SK-N-SH treated with all-trans-retinoic acid at 6 μM for 48 hours (cell line): ENCODE results near the gene ANXA3.

Source experiments
- ATAC-seq: fragments of 200-7000 bp; cut with Tn5 transposase; 3 replicates; pipeline ENCODE4 v1.9.1; 2020; ENCODE audit warnings: mild to moderate bottlenecking, moderate library complexity
- BACH2 ChIP-seq: fragments of 250-450 bp; sonication (Bioruptor Pico); IDR thresholded peaks from 2 replicates; pipeline ENCODE4 v1.9.0; 2021; ENCODE audit warnings: mild to moderate bottlenecking, borderline replicate concordance
- CREB5 ChIP-seq: fragments of 250-450 bp; sonication (Bioruptor Pico); IDR thresholded peaks from 2 replicates; pipeline ENCODE4 v1.5.1; 2020; ENCODE audit warnings: low read depth, mild to moderate bottlenecking, moderate library complexity
- CSDC2 ChIP-seq: fragments of 250-450 bp; sonication (Bioruptor Pico); IDR thresholded peaks from 2 replicates; pipeline ENCODE4 v1.5.0; 2020; ENCODE audit warnings: mild to moderate bottlenecking, moderate library complexity
- CSRNP3 ChIP-seq: fragments of 250-450 bp; sonication (Bioruptor Pico); IDR thresholded peaks from 2 replicates; pipeline ENCODE4 v1.5.1; 2021; ENCODE audit warnings: mild to moderate bottlenecking, moderate library complexity
- ISL1 ChIP-seq: fragments of 250-450 bp; sonication (Bioruptor Pico); IDR thresholded peaks from 2 replicates; pipeline ENCODE4 v2.1.2; 2022; ENCODE audit warnings: mild to moderate bottlenecking, moderate library complexity
- OSR1 ChIP-seq: fragments of 250-450 bp; sonication (Bioruptor Pico); IDR thresholded peaks from 2 replicates; pipeline ENCODE4 v1.8.0; 2022; ENCODE audit warnings: moderate library complexity, mild to moderate bottlenecking, inconsistent platforms
- POU6F1 ChIP-seq: fragments of 250-450 bp; sonication (Bioruptor Pico); IDR thresholded peaks from 2 replicates; pipeline ENCODE4 v1.8.0; 2021; ENCODE audit warnings: low read depth, mild to moderate bottlenecking, moderate library complexity, borderline replicate concordance
- PPARA ChIP-seq: fragments of 250-450 bp; sonication (Bioruptor Pico); IDR thresholded peaks from 2 replicates; pipeline ENCODE4 v1.5.0; 2020; ENCODE audit warnings: mild to moderate bottlenecking, borderline replicate concordance
- RARB ChIP-seq: fragments of 250-450 bp; sonication (Bioruptor Pico); IDR thresholded peaks from 2 replicates; pipeline ENCODE4 v1.8.0; 2021; ENCODE audit warnings: mild to moderate bottlenecking, moderate library complexity
- SNAI2 ChIP-seq: fragments of 250-450 bp; sonication (Bioruptor Pico); IDR thresholded peaks from 2 replicates; pipeline ENCODE4 v1.5.0; 2020; ENCODE audit warnings: mild to moderate bottlenecking, moderate library complexity
- TCF4 ChIP-seq: fragments of 250-450 bp; sonication (Bioruptor Pico); IDR thresholded peaks from 2 replicates; pipeline ENCODE4 v1.8.0; 2021; ENCODE audit warnings: mild to moderate bottlenecking, moderate library complexity, borderline replicate concordance
- TOX ChIP-seq: fragments of 250-450 bp; sonication (Bioruptor Pico); IDR thresholded peaks from 2 replicates; pipeline ENCODE4 v1.8.0; 2021; ENCODE audit warnings: mild to moderate bottlenecking, moderate library complexity, borderline replicate concordance
- TSHZ2 ChIP-seq: fragments of 250-450 bp; sonication (Bioruptor Pico); IDR thresholded peaks from 2 replicates; pipeline ENCODE4 v1.5.0; 2020; ENCODE audit warnings: mild to moderate bottlenecking, moderate library complexity
- ZC3H10 ChIP-seq: fragments of 250-450 bp; sonication (Bioruptor Pico); IDR thresholded peaks from 2 replicates; pipeline ENCODE4 v1.5.1; 2021; ENCODE audit warnings: mild to moderate bottlenecking, moderate library complexity
- ZFP3 ChIP-seq: fragments of 250-450 bp; sonication (Bioruptor Pico); IDR thresholded peaks from 2 replicates; pipeline ENCODE4 v1.5.0; 2020; ENCODE audit warnings: mild to moderate bottlenecking, moderate library complexity
- ZFP30 ChIP-seq: fragments of 450-650 bp; formaldehyde crosslinking; IDR thresholded peaks from 2 replicates; pipeline ENCODE4 v1.5.0; 2022; ENCODE audit warnings: mild to moderate bottlenecking, moderate library complexity
- ZNF565 ChIP-seq: fragments of 450-650 bp; formaldehyde crosslinking; conservative IDR thresholded peaks from 2 replicates; pipeline ENCODE4 v1.5.0; 2020; ENCODE audit warnings: low read depth, mild to moderate bottlenecking, moderate library complexity
- ZNF70 ChIP-seq: fragments of 450-650 bp; formaldehyde crosslinking; IDR thresholded peaks from 2 replicates; pipeline ENCODE4 v1.5.0; 2020; ENCODE audit warnings: mild to moderate bottlenecking, moderate library complexity
- ZNF8 ChIP-seq: fragments of 450-650 bp; formaldehyde crosslinking; IDR thresholded peaks from 2 replicates; pipeline ENCODE4 v1.5.0; 2020; ENCODE audit warnings: mild to moderate bottlenecking, moderate library complexity
- TF ChIP-seq, protein P1 (sequence below): fragments of 250-450 bp; sonication (Bioruptor Pico); IDR thresholded peaks from 2 replicates; pipeline ENCODE4 v1.8.0; 2020; ENCODE audit warnings: mild to moderate bottlenecking, moderate library complexity, borderline replicate concordance

The ANXA3 gene

GRCh38 chr4:78584863-78585547, 33.4 kb downstream of the ANXA3 start (continued):
- TF ChIP-seq CSRNP3 (CRISPR knock-in tag) = no peak
- no peak for TF ChIP-seq ZNF565 (CRISPR knock-in tag)
- no peak for TF ChIP-seq ZNF70 (CRISPR knock-in tag)
- TF ChIP-seq CREB5 (CRISPR knock-in tag) = no peak

GRCh38 chr4:78585633-78586032, 34.1 kb downstream of the ANXA3 start:
- ATAC-seq = no peak
- no peak for TF ChIP-seq ZFP30
- no peak for TF ChIP-seq PPARA (CRISPR knock-in tag)
- TF ChIP-seq ISL1 (CRISPR knock-in tag) = no peak
- no peak for TF ChIP-seq RARB (CRISPR knock-in tag)
- TF ChIP-seq SNAI2 = no peak
- TF ChIP-seq TOX (CRISPR knock-in tag) = no peak
- no peak for TF ChIP-seq CSDC2 (CRISPR knock-in tag)
- no peak for TF ChIP-seq CREB5 (CRISPR knock-in tag)
- no peak for TF ChIP-seq BACH2
- TF ChIP-seq ZNF8 (CRISPR knock-in tag) = no peak
- no peak for TF ChIP-seq POU6F1 (CRISPR knock-in tag)
- TF ChIP-seq OSR1 (CRISPR knock-in tag) = no peak
- no peak for TF ChIP-seq CSRNP3 (CRISPR knock-in tag)
- no peak for TF ChIP-seq TCF4 (CRISPR knock-in tag)
- TF ChIP-seq, protein P1, sequence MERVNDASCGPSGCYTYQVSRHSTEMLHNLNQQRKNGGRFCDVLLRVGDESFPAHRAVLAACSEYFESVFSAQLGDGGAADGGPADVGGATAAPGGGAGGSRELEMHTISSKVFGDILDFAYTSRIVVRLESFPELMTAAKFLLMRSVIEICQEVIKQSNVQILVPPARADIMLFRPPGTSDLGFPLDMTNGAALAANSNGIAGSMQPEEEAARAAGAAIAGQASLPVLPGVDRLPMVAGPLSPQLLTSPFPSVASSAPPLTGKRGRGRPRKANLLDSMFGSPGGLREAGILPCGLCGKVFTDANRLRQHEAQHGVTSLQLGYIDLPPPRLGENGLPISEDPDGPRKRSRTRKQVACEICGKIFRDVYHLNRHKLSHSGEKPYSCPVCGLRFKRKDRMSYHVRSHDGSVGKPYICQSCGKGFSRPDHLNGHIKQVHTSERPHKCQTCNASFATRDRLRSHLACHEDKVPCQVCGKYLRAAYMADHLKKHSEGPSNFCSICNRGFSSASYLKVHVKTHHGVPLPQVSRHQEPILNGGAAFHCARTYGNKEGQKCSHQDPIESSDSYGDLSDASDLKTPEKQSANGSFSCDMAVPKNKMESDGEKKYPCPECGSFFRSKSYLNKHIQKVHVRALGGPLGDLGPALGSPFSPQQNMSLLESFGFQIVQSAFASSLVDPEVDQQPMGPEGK (CRISPR knock-in tag) = no peak
- no peak for TF ChIP-seq ZC3H10 (CRISPR knock-in tag)
- no peak for TF ChIP-seq TSHZ2 (CRISPR knock-in tag)
- no peak for TF ChIP-seq ZFP3 (CRISPR knock-in tag)
- TF ChIP-seq, all 23 proteins: peak for 0
